ENCODE measurements around the gene IL34.

The IL34 gene

DNA sequence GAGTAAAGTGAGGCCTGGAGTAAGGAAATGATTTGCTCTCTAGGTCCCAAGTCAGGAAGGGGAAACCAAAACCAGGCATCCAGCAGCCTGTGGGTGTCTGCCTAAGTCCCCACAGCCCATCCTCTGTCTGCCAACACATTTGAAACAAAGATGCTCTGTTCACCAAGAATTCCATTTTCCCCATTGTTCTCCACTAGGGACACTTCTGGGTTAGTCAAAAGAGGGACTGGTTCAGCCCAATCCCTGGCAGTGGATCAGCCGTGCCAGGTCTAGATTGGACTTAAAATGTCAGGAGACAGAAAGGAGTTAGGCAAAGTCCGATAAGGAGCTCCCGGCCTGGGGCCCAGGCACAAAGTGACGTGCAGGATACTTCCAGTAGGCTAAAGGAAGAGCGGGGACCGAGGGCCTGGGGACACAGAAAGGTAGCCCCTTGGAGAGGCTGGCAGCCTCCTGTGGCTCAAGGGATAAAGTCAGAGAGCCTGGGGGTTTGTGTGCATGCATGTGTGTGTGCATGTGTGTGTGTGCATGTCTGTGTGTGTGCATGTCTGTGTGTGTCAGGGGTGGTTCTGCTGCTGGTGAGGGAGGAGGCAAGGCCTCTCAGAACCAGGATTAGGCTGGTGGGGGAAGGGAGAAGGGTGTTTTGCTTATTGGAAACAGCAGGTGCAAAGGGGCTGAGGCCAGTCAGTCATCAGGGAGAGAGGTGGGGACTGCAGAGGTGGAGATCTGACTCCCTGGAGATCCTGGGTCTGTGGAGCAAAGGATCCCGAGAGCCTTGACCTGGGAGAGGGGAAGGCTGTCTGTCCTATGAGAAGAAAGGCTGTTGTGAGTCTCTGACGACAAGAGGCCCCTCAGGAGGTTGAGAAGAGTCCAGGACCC, 41.7 kb upstream of the IL34 start:
- no peak overlapping the region for H3K4me3 ChIP-seq (ENCODE audit: low read depth, low read length)
- no peak for DNase-seq (ENCODE audit: low read depth)
- TF ChIP-seq, protein P1, sequence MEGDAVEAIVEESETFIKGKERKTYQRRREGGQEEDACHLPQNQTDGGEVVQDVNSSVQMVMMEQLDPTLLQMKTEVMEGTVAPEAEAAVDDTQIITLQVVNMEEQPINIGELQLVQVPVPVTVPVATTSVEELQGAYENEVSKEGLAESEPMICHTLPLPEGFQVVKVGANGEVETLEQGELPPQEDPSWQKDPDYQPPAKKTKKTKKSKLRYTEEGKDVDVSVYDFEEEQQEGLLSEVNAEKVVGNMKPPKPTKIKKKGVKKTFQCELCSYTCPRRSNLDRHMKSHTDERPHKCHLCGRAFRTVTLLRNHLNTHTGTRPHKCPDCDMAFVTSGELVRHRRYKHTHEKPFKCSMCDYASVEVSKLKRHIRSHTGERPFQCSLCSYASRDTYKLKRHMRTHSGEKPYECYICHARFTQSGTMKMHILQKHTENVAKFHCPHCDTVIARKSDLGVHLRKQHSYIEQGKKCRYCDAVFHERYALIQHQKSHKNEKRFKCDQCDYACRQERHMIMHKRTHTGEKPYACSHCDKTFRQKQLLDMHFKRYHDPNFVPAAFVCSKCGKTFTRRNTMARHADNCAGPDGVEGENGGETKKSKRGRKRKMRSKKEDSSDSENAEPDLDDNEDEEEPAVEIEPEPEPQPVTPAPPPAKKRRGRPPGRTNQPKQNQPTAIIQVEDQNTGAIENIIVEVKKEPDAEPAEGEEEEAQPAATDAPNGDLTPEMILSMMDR (IDR thresholded peaks at IDR 0.05; ENCODE audit: insufficient read depth, low read depth, low read length, missing control alignments): no peak

DNA sequence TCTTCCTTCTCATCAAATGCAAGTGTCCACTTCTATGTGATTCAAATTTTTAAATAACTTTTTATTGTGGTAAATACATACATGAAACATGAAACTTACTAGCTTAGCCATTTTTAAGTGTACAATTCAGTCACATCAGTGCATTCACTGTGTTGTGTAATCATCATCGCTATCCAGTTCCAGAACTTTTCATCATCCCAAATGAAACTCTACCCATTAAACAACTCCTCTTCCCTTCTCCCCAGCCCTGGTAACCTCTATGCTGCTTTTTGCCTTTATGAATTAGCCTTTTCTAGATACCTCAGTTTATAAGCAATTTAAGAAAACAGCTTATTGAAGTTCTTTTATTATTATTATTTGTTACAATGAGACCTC, 41.1 kb upstream of the IL34 start:
- TF ChIP-seq, protein P1 (IDR thresholded peaks at IDR 0.05; ENCODE audit: insufficient read depth, low read depth, low read length, missing control alignments): no peak
- H3K4me3 ChIP-seq (ENCODE audit: low read depth, low read length): no peak overlapping the region
- DNase-seq (ENCODE audit: low read depth): no peak

DNA sequence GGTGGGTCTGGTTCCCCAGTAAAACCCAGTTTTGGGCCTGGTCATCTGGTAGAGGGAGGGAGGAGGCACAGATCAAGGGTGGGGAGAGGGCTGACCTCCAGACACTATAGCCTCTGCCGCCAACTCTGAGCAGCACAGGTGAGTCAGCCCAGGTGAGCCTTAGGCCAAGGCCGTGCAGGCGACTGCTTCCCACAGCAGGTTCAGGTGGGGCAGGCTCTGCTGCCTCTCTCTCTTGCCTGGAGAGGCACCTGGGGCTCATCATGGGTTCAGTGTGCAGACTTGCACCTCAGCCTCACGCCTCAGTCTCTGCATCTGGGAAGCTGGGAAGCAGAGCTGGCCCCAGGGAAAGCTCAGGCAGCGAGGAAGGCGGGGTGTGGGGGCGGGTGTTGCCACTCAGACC, 37.8 kb upstream of the IL34 start:
- TF ChIP-seq, protein P1 (IDR thresholded peaks at IDR 0.05; ENCODE audit: insufficient read depth, low read depth, low read length, missing control alignments): no peak
- H3K4me3 ChIP-seq (ENCODE audit: low read depth, low read length): no peak overlapping the region
- DNase-seq (ENCODE audit: low read depth): no peak

DNA sequence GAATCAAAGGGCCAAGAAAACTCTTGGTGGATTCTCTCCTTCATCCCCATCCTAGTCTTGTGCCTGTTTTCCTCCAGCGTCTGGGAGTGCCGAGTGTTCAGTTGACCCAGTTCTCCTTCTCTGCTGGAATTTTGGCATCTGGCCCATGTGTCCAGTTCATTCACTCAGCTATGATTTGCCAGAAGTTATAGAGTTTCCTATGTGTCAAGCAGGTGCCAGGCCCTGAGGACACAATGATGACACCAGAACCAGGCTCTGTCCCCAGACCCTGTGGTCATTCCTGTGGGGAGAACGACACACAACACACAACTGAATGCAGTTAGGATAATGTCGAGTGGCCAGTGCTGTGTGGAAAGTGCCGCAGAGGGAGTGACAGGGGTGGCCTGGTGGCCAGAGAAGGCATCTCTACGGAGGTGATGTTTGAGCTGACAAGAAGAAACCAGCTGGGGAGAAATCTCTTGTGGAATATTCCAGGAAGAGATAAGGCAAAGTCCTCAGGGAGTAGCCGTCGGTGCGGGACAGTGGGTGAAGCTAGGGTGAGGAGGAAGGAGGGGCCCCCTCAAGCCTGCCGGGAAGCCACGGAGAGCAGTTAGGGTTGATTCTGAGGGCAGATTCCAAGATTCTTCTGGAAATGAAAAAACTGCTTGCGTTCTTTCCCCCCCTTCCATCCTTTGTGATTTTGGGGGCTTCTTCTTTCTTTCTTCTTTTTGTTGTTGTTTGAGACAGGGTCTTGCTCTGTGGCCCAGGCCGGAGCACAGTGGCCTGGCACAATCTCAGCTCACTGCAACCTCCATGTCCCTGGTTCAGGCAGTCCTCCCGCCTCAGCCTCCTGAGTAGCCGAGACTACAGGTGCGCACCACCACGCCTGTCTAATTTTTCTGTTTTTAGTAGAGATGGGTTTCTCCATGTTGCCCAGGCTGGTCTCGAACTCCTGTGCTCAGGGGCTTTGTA, 35.8 kb upstream of the IL34 start:
- TF ChIP-seq, protein P1 (IDR thresholded peaks at IDR 0.05; ENCODE audit: insufficient read depth, low read depth, low read length, missing control alignments): no peak
- DNase-seq (ENCODE audit: low read depth): no peak
- no peak overlapping the region for H3K4me3 ChIP-seq (ENCODE audit: low read depth, low read length)

DNA sequence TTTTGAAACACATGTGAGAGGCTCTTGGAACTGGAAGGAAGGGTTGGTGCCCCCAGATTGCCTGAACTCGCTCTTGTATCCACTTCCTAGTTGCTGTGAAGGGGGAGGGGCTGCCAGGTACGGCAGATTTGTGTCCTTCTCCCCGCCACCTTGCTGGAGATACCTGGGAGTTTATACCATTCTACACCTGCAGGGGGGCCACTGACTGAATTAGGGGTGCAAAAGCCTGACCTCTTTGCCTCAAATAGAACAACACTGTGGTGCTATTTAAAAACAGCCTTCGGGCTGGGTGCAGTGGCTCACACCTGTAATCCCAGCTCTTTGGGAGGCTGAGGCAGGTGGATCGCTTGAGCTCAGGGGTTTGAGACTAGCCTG, 35.1 kb upstream of the IL34 start:
- DNase-seq (ENCODE audit: low read depth): no peak
- H3K4me3 ChIP-seq (ENCODE audit: low read depth, low read length): no peak overlapping the region
- TF ChIP-seq, protein P1 (IDR thresholded peaks at IDR 0.05; ENCODE audit: insufficient read depth, low read depth, low read length, missing control alignments): no peak

DNA sequence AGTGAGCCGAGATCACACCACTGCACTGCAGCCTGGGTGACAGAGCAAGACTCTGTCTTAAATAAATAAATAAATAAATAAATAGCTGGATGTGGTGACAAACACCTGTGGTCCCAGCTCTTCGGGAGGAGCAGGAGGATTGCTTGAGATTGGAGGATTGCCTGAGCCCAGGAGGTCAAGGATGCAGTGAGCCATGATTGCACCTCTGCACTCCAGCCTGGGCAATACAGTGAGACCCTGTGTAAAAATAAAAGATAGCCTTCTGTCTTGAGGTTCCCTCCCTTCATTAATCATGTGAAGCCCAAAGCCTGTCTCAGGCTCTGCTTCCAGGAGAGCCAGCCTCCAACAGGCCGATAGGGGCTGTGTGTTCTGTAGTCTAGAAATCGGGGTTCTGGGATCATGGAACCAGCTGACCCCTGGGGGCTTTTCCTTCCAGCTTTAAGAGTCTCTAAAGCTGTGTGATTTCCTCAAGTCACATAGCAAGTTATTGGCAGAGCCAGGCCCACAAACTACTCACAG, 34.5 kb upstream of the IL34 start:
- DNase-seq (ENCODE audit: low read depth): no peak
- TF ChIP-seq, protein P1 (IDR thresholded peaks at IDR 0.05; ENCODE audit: insufficient read depth, low read depth, low read length, missing control alignments): no peak
- H3K4me3 ChIP-seq (ENCODE audit: low read depth, low read length): no peak overlapping the region

All from GM12865 (cell line).